Smooth muscle cell (in vitro differentiated cells): Measurements from ENCODE around the gene TM9SF3. TPM values are rescaled to one million over a fixed set of nuclear protein-coding genes. Genes with fewer than 3 reads are reported as not detected.

Source experiments
- DNase-seq: peaks from one replicate; lab custom pipeline; 2025; ENCODE audit not compliant: unreplicated experiment; lab: John Stamatoyannopoulos, UW
- H2AFZ ChIP-seq: fragments of 200-600 bp; sonication (generic); 2 replicates; pipeline ENCODE4 v1.6.0; 2016; ENCODE audit warnings: antibody characterized with exemption, low read depth, mild to moderate bottlenecking
- H3F3A ChIP-seq: fragments of 200-600 bp; sonication (generic); 2 replicates; pipeline ENCODE4 v1.6.0; 2017; ENCODE audit warnings: antibody characterized with exemption, low read depth
- H3K27ac ChIP-seq: fragments of 200-600 bp; sonication (generic); 2 replicates; pipeline ENCODE4 v1.5.1; 2016; ENCODE audit warnings: low read depth, mild to moderate bottlenecking
- H3K27me3 ChIP-seq: fragments of 200-600 bp; sonication (generic); 2 replicates; pipeline ENCODE4 v1.6.1; 2016; ENCODE audit warnings: low read depth, mild to moderate bottlenecking
- H3K36me3 ChIP-seq: fragments of 200-600 bp; sonication (generic); 2 replicates; pipeline ENCODE4 v1.5.1; 2016; ENCODE audit warnings: low read depth
- H3K4me1 ChIP-seq: fragments of 200-600 bp; sonication (generic); 2 replicates; pipeline ENCODE4 v1.5.1; 2016; ENCODE audit warnings: low read depth
- H3K4me2 ChIP-seq: fragments of 200-600 bp; sonication (generic); 2 replicates; pipeline ENCODE4 v1.6.0; 2016; ENCODE audit warnings: mild to moderate bottlenecking
- H3K4me3 ChIP-seq: fragments of 200-600 bp; sonication (generic); 2 replicates; pipeline ENCODE4 v1.5.1; 2016; ENCODE audit warnings: mild to moderate bottlenecking
- H3K79me2 ChIP-seq: fragments of 200-600 bp; sonication (generic); 2 replicates; pipeline ENCODE4 v1.6.0; 2016; ENCODE audit warnings: low read depth, mild to moderate bottlenecking
- H3K9ac ChIP-seq: fragments of 200-600 bp; sonication (generic); 2 replicates; pipeline ENCODE4 v1.6.0; 2016; ENCODE audit warnings: low read depth
- H3K9me3 ChIP-seq: fragments of 200-600 bp; sonication (generic); replicated peaks from 2 replicates; pipeline ENCODE4 v1.5.1; 2016; ENCODE audit warnings: low read depth
- H4K20me1 ChIP-seq: fragments of 200-600 bp; sonication (generic); 2 replicates; pipeline ENCODE4 v1.6.0; 2016; ENCODE audit warnings: low read depth
- WGBS: methylation state at CpG from one replicate; pipeline ENCODE4 v1.1.7; 2016; ENCODE audit warnings: low lambda C conversion rate; 5-methylcytosine and 5-hydroxymethylcytosine counted together
- polyA plus RNA-seq: library from polyadenylated mRNA; unstranded; fragments of >200 nt; fragmentation: Nextera tagmentation; extraction: Ambion mirVana; gene quantifications from 2 replicates; pipeline ENCODE4 v1.2.1, GENCODE V29; 2016
- total RNA-seq: library from RNA; depleted of rRNA; stranded (reverse); fragments of >200 nt; gene quantifications from 2 replicates; pipeline ENCODE4 v1.2.3, GENCODE V29; 2014
- TF ChIP-seq, protein P1 (sequence below): fragments of 200-600 bp; sonication (generic); IDR thresholded peaks from 2 replicates; pipeline ENCODE4 v1.5.1; 2017; ENCODE audit warnings: borderline replicate concordance, mild to moderate bottlenecking, antibody characterized with exemption; ENCODE audit not compliant: insufficient read depth, poor library complexity, severe bottlenecking

TM9SF3 gene
- total and polyA plus RNA-seq, 2 experiments from 2014 or later, result 126 to 138 TPM

DNA sequence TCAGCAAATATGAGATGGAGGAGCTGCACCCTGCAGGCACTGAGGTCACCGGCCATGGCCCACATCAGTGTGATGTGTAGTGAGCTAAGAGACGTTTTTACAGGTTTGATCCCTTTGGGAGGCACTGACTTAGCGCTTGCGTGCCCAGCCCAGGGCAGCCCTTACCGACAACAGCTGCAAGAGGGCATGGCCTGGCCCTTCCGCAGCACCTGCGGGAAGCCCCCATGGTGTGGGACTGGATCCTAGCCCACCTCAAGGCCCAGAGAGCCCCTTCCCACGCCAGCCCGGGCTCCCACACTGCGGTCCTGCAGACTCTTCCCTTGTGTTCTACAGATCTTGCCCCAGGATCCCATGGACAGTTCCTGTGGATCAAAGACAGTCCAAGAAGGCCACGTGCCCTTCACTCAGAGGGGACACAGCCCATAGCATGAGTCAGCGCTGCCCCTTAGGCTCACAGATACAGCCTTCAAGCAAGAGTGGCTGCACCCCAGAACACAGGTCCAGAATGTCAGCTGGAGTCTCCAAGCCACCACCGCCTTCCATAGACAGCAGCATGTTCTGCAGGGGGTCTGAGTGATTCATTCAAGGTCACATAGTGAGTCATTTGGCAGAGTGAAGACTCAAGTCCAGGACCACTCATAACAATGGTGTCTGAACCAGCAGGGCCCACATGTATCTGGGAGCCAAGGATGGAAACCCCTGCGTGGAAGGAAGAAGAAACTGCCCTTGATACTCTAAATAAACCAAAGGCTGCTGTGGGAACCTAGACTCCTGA is 98.5 kb downstream of the TM9SF3 start:
- Histone ChIP-seq H3K4me2 (no peak overlapping the region), H3K9ac (no peak overlapping the region), H3K36me3 (no peaks in the 10 kb centered on the region), H3F3A (no peaks in the 10 kb centered on the region), H2AFZ (no peak overlapping the region), H3K27me3 (peaks cover 8% of the 10 kb centered on the region), H3K27ac (no peak overlapping the region), H3K79me2 (no peaks in the 10 kb centered on the region), H3K4me1 (no peaks in the 10 kb centered on the region), H3K4me3 (no peak overlapping the region), H3K9me3 (no peaks in the 10 kb centered on the region), H4K20me1 (no peaks in the 10 kb centered on the region)
- TF ChIP-seq, protein P1, sequence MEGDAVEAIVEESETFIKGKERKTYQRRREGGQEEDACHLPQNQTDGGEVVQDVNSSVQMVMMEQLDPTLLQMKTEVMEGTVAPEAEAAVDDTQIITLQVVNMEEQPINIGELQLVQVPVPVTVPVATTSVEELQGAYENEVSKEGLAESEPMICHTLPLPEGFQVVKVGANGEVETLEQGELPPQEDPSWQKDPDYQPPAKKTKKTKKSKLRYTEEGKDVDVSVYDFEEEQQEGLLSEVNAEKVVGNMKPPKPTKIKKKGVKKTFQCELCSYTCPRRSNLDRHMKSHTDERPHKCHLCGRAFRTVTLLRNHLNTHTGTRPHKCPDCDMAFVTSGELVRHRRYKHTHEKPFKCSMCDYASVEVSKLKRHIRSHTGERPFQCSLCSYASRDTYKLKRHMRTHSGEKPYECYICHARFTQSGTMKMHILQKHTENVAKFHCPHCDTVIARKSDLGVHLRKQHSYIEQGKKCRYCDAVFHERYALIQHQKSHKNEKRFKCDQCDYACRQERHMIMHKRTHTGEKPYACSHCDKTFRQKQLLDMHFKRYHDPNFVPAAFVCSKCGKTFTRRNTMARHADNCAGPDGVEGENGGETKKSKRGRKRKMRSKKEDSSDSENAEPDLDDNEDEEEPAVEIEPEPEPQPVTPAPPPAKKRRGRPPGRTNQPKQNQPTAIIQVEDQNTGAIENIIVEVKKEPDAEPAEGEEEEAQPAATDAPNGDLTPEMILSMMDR, result no peak
- no peak for DNase-seq
- 86% methylated on average over 14 of the region's 14 CpGs for WGBS

DNA sequence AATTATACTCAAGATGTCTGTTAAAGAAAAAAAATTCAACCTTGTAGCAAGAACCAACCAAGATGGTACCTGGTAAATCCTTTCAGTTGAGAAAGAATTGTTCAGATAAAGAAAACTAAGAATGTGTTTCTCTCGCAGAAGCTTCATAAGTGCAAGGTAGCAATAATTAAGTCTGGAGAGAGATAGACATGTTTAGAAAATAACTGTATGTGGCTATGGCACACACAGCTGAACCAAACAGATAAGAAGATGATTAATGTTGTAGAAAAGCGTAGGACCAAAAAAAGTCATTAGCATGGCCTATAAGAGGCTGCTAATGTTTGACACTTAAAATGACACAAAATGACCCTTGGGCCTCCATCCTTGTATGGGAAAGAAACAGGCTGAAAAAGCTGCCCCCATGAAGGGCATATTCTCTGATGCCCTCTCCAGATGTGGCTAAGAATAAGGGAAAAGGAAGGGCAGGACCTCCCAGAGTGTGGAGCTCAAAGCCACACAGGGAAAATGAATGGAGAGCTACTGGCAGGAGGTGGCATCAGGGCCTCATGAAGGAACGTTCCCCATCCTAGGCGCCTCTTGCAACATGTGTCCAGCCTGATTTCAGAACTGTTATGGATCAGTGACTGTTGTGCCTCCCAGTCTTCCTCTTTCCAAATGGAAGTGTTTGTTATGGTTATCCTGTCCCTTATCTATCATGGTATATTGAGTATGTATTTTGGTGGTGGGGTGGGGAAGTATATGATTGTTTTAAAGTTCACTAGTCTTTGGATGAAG is 103.8 kb downstream of the TM9SF3 start:
- H4K20me1 ChIP-seq, result no peaks in the 10 kb centered on the region
- peaks cover 8% of the 10 kb centered on the region for H3K27me3 ChIP-seq
- WGBS, result 70% methylated on average over 4 of the region's 4 CpGs
- no peak overlapping the region for H3K4me2 ChIP-seq
- H3K9ac ChIP-seq, result no peak overlapping the region
- H3K4me1 ChIP-seq, result no peaks in the 10 kb centered on the region
- H2AFZ ChIP-seq, result no peak overlapping the region
- no peaks in the 10 kb centered on the region for H3F3A ChIP-seq
- TF ChIP-seq, protein P1, result no peak
- H3K79me2 ChIP-seq, result no peaks in the 10 kb centered on the region
- H3K27ac ChIP-seq, result no peak overlapping the region
- H3K36me3 ChIP-seq, result no peaks in the 10 kb centered on the region
- H3K4me3 ChIP-seq, result no peak overlapping the region
- no peaks in the 10 kb centered on the region for H3K9me3 ChIP-seq
- no peak for DNase-seq

DNA sequence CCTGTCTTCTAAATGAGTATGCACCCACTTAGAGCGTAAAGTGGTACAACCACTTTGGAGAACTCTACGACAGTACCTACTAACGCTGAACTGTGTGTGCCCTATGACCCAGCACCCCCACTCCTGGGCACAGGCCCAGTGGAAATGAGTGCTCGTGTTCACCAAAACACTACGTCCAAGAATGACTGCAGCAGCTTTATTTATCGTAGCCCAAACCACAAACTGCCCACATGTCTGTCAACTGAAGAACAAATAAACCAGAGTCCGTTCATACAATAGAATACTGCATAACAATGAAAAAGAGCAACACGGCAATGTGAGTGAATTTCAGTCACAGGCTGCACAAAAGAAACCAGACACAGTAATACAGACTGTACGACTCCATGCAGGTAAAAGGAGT is 108.5 kb downstream of the TM9SF3 start:
- TF ChIP-seq, protein P1, result no peak
- H3K79me2 ChIP-seq, result no peaks in the 10 kb centered on the region
- H3K27ac ChIP-seq, result no peak overlapping the region
- H3K4me2 ChIP-seq, result no peak overlapping the region
- no peaks in the 10 kb centered on the region for H4K20me1 ChIP-seq
- H3K36me3 ChIP-seq, result no peaks in the 10 kb centered on the region
- DNase-seq, result no peak
- H3K4me3 ChIP-seq, result no peak overlapping the region
- no peaks in the 10 kb centered on the region for H3K9me3 ChIP-seq
- H3K4me1 ChIP-seq, result peaks cover 5% of the 10 kb centered on the region
- no peak overlapping the region for H3K9ac ChIP-seq
- no peaks in the 10 kb centered on the region for H3F3A ChIP-seq
- no peak overlapping the region for H2AFZ ChIP-seq
- H3K27me3 ChIP-seq, result no peaks in the 10 kb centered on the region
- WGBS, result 81% methylated on average over 9 of the region's 9 CpGs
